Measurements from ENCODE around the gene RNF144B. TPM values are rescaled to one million over a fixed set of nuclear protein-coding genes. Genes with fewer than 3 reads are reported as not detected.

Gene RNF144B
- total and polyA plus RNA-seq, 2 donors (not counting 1 experiment from before 2014, with no cell fraction given), result 3.0 to 17.0 TPM

- H3K27ac Mint-ChIP-seq, result no peak overlapping the region
- H3K27ac ChIP-seq (ENCODE audit: low read length in 2 of 2), result no peak overlapping the region
- peaks cover 13% of the 10 kb centered on the region for H3K4me1 Mint-ChIP-seq
- POLR2A ChIA-PET, result no interaction called here
- no peaks in the 10 kb centered on the region for H4K20me1 ChIP-seq (ENCODE audit: control insufficient read depth, insufficient read depth, low read length, poor library complexity, severe bottlenecking)
- H3K9ac ChIP-seq (ENCODE audit: low read length), result no peak overlapping the region
- no peaks in the 10 kb centered on the region for H3K9me3 Mint-ChIP-seq (ENCODE audit: insufficient read depth)
- peaks cover 0 to under 1% of the 10 kb centered on the region in 2 donors for H3K4me1 ChIP-seq (ENCODE audit: control insufficient read depth in 2 of 2, insufficient read depth in 2 of 2, low read length in 2 of 2)
- H3K27me3 ChIP-seq (replicated peaks in 1 of 4; ENCODE audit: control extremely low read depth in 1 of 4, control insufficient read depth in 3 of 4, insufficient read depth in 4 of 4, low read length in 3 of 4), result no peaks in the 10 kb centered on the region
- H3K4me3 ChIP-seq (ENCODE audit: control extremely low read depth in 1 of 5, extremely low read depth in 1 of 5, insufficient read depth in 1 of 5, low read depth in 2 of 5, low read length in 4 of 5), result no peak overlapping the region
- no peaks in the 10 kb centered on the region for H3K36me3 ChIP-seq (replicated peaks in 1 of 2; ENCODE audit: control extremely low read depth in 1 of 2, control insufficient read depth in 1 of 2, extremely low read depth in 1 of 2, insufficient read depth in 2 of 2, low read length in 1 of 2)
- H3K9me3 ChIP-seq (ENCODE audit: control extremely low read depth in 1 of 3, control insufficient read depth in 2 of 3, insufficient read depth in 1 of 3, low read length in 2 of 3), result no peaks in the 10 kb centered on the region
- no peak for DNase-seq
- CTCF ChIA-PET, result no interaction called here
- H3K79me2 ChIP-seq (ENCODE audit: control insufficient read depth, insufficient read depth, low read length), result no peaks in the 10 kb centered on the region
- TF ChIP-seq EZH2 (IDR thresholded peaks at IDR 0.05; ENCODE audit: borderline replicate concordance, insufficient read depth, low read depth, low read length, poor library complexity, severe bottlenecking) (no peak), CTCF (IDR thresholded peaks at IDR 0.05) (no peak)
- no peak overlapping the region for H3K4me3 Mint-ChIP-seq
- no peak overlapping the region for H2AFZ ChIP-seq (ENCODE audit: insufficient read depth, low read depth, low read length, poor library complexity, severe bottlenecking)
- no peak overlapping the region for H3K4me2 ChIP-seq (replicated peaks; ENCODE audit: low read depth, low read length, poor library complexity, severe bottlenecking)
- ATAC-seq (ENCODE audit: low read depth), result no peak
- intact Hi-C loops (cut with micrococcal nuclease), result no loop called here
- no peaks in the 10 kb centered on the region for H3K27me3 Mint-ChIP-seq
These were observed 52.4 kb downstream of the RNF144B start for GRCh38 chr6:18439581-18439980.

- Histone ChIP-seq H3K79me2 (ENCODE audit: control insufficient read depth, insufficient read depth, low read length) (peaks cover 15% of the 10 kb centered on the region), H3K9me3 (ENCODE audit: control extremely low read depth in 1 of 3, control insufficient read depth in 2 of 3, insufficient read depth in 1 of 3, low read length in 2 of 3) (no peaks in the 10 kb centered on the region), H4K20me1 (ENCODE audit: control insufficient read depth, insufficient read depth, low read length, poor library complexity, severe bottlenecking) (no peaks in the 10 kb centered on the region), H3K4me2 (replicated peaks; ENCODE audit: low read depth, low read length, poor library complexity, severe bottlenecking) (no peak overlapping the region), H3K4me1 (ENCODE audit: control insufficient read depth in 2 of 2, insufficient read depth in 2 of 2, low read length in 2 of 2) (peaks cover 0 to 7% of the 10 kb centered on the region in 2 donors), H3K27ac (ENCODE audit: low read length in 2 of 2) (no peak overlapping the region), H3K4me3 (ENCODE audit: control extremely low read depth in 1 of 5, extremely low read depth in 1 of 5, insufficient read depth in 1 of 5, low read depth in 2 of 5, low read length in 4 of 5) (no peak overlapping the region), H3K27me3 (replicated peaks in 1 of 4; ENCODE audit: control extremely low read depth in 1 of 4, control insufficient read depth in 3 of 4, insufficient read depth in 4 of 4, low read length in 3 of 4) (no peaks in the 10 kb centered on the region), H2AFZ (ENCODE audit: insufficient read depth, low read depth, low read length, poor library complexity, severe bottlenecking) (no peak overlapping the region), H3K36me3 (replicated peaks in 1 of 2; ENCODE audit: control extremely low read depth in 1 of 2, control insufficient read depth in 1 of 2, extremely low read depth in 1 of 2, insufficient read depth in 2 of 2, low read length in 1 of 2) (no peaks in the 10 kb centered on the region), H3K9ac (ENCODE audit: low read length) (no peak overlapping the region)
- H3K4me3 Mint-ChIP-seq, result no peak overlapping the region
- H3K9me3 Mint-ChIP-seq (ENCODE audit: insufficient read depth), result no peaks in the 10 kb centered on the region
- H3K27me3 Mint-ChIP-seq, result no peaks in the 10 kb centered on the region
- POLR2A ChIA-PET, result no interaction called here
- TF ChIP-seq CTCF (IDR thresholded peaks at IDR 0.05), result no peak
- no peak for TF ChIP-seq EZH2 (IDR thresholded peaks at IDR 0.05; ENCODE audit: borderline replicate concordance, insufficient read depth, low read depth, low read length, poor library complexity, severe bottlenecking)
- peaks cover 21% of the 10 kb centered on the region for H3K4me1 Mint-ChIP-seq
- WGBS (ENCODE audit: insufficient coverage), result 50% methylated on average over 1 of the region's 3 CpGs
- H3K27ac Mint-ChIP-seq, result no peak overlapping the region
- CTCF ChIA-PET, result interaction anchor here (0.6 kb wide), 1 partner anchor 151 kb away, joined by 3 read pairs; no protein-coding TSS in a partner anchor
- intact Hi-C loops (cut with micrococcal nuclease), result loop anchor here (5.0 kb wide), 1 partner anchor 39 kb away; no protein-coding TSS in a partner anchor
- ATAC-seq (ENCODE audit: low read depth), result no peak
- DNase-seq, result no peak
These were observed 54.3 kb downstream of the RNF144B start for GRCh38 chr6:18441251-18441979.
